Neuronal stem cell (in vitro differentiated cells): Measurements from ENCODE around the gene ZNG1A.
A peak's percentile ranks its signal among the peaks of the same experiment; 100 is the strongest.
"Not testable (repeated sequence)": the region's sequence is repeated elsewhere in the genome, so short reads cannot be mapped to it uniquely, and the experiment has no call there.

Experiments used
- DNase-seq: peaks from one replicate; pipeline ENCODE4 v3.0.0-alpha.2; 2013; ENCODE audit warnings: low spot score
- H2AFZ ChIP-seq: one replicate; pipeline ENCODE4 v1.6.1; 2013; ENCODE audit warnings: mild to moderate bottlenecking, low read length, inconsistent platforms
- H2AK5ac ChIP-seq: 2 replicates; pipeline ENCODE4 v1.6.1; 2013; ENCODE audit warnings: low read depth, mild to moderate bottlenecking, inconsistent platforms, low read length, moderate library complexity, mixed read lengths
- H2BK120ac ChIP-seq: 2 replicates; pipeline ENCODE4 v1.6.1; 2013; ENCODE audit warnings: low read depth, mild to moderate bottlenecking, inconsistent platforms, low read length, moderate library complexity, mixed read lengths
- H2BK12ac ChIP-seq: one replicate; pipeline ENCODE4 v1.6.1; 2013; ENCODE audit warnings: low read length, inconsistent platforms
- H2BK15ac ChIP-seq: 2 replicates; pipeline ENCODE4 v1.6.1; 2013; ENCODE audit warnings: mild to moderate bottlenecking, low read length, inconsistent platforms, mixed read lengths
- H2BK5ac ChIP-seq: one replicate; pipeline ENCODE4 v1.6.1; 2013; ENCODE audit warnings: inconsistent platforms, mild to moderate bottlenecking, low read length, moderate library complexity
- H3K14ac ChIP-seq: one replicate; pipeline ENCODE4 v1.6.1; 2013; ENCODE audit warnings: low read length, inconsistent platforms
- H3K18ac ChIP-seq: 2 replicates; pipeline ENCODE4 v1.6.1; 2013; ENCODE audit warnings: low read length, inconsistent platforms
- H3K23ac ChIP-seq: 2 replicates; pipeline ENCODE4 v1.6.1; 2013; ENCODE audit warnings: low read depth, mild to moderate bottlenecking, mixed read lengths, low read length, inconsistent platforms; ENCODE audit not compliant: poor library complexity
- H3K27ac ChIP-seq: replicated peaks from 3 replicates; pipeline ENCODE4 v1.5.1; 2013; ENCODE audit warnings: low read length, inconsistent platforms
- H3K27me3 ChIP-seq, 3 experiments: 2 replicates each; pipeline ENCODE4 v1.6.1; 2013; ENCODE audit warnings: low read length in 3 of 3, mild to moderate bottlenecking in 2 of 3, inconsistent platforms in 1 of 3, low read depth in 1 of 3, mixed read lengths in 1 of 3, moderate library complexity in 1 of 3; ENCODE audit not compliant: control insufficient read depth in 3 of 3, insufficient read depth in 3 of 3
- H3K36me3 ChIP-seq, 2 donors: replicated peaks in 1 of 2; 2 replicates each; pipeline ENCODE4 v1.6.1; 2013; ENCODE audit warnings: low read length in 2 of 2; ENCODE audit not compliant: control insufficient read depth in 2 of 2, insufficient read depth in 2 of 2
- H3K4ac ChIP-seq: 2 replicates; pipeline ENCODE4 v1.6.1; 2013; ENCODE audit warnings: inconsistent platforms, mild to moderate bottlenecking, low read length, moderate library complexity
- H3K4me1 ChIP-seq, 2 donors: 1 replicate in 1 of 2; 2 replicates in 1 of 2; pipeline ENCODE4 v1.6.1; 2013; ENCODE audit warnings: low read length in 2 of 2, low read depth in 1 of 2; ENCODE audit not compliant: control insufficient read depth in 2 of 2, insufficient read depth in 1 of 2
- H3K4me2 ChIP-seq: one replicate; pipeline ENCODE4 v1.6.1; 2013; ENCODE audit warnings: mild to moderate bottlenecking, low read length, inconsistent platforms; ENCODE audit not compliant: insufficient read depth, poor library complexity, severe bottlenecking
- H3K4me3 ChIP-seq, 2 donors: 2 replicates each; pipeline ENCODE4 v1.5.1; 2013; ENCODE audit warnings: low read length in 2 of 2, mild to moderate bottlenecking in 2 of 2, inconsistent platforms in 1 of 2, moderate library complexity in 1 of 2
- H3K79me1 ChIP-seq: one replicate; pipeline ENCODE4 v1.6.1; 2013; ENCODE audit warnings: low read depth, mild to moderate bottlenecking, inconsistent platforms, low read length, moderate library complexity
- H3K9ac ChIP-seq: one replicate; pipeline ENCODE4 v1.6.1; 2013; ENCODE audit warnings: mild to moderate bottlenecking, low read depth, low read length, inconsistent platforms; ENCODE audit not compliant: poor library complexity
- H3K9me3 ChIP-seq, 2 donors: replicated peaks in 1 of 2; 2 replicates each; pipeline versions ENCODE3 to v1.6.1; 2013; ENCODE audit warnings: low read length in 2 of 2, mild to moderate bottlenecking in 2 of 2, inconsistent platforms in 1 of 2, low read depth in 1 of 2, mixed read lengths in 1 of 2, moderate library complexity in 1 of 2; ENCODE audit not compliant: control insufficient read depth in 2 of 2, insufficient read depth in 1 of 2
- H4K8ac ChIP-seq: one replicate; pipeline ENCODE4 v1.6.1; 2013; ENCODE audit warnings: low read depth, mild to moderate bottlenecking, inconsistent platforms, low read length, moderate library complexity
- H4K91ac ChIP-seq: one replicate; pipeline ENCODE4 v1.6.1; 2013; ENCODE audit warnings: low read length, low read depth, mild to moderate bottlenecking, inconsistent platforms; ENCODE audit not compliant: poor library complexity
- WGBS, 2 donors: extraction: QIAGEN DNeasy Blood & Tissue Kit; methylation state at CpG; one replicate each; pipeline ENCODE4 v1.1.7; 2013; ENCODE audit warnings: missing lambda C conversion rate in 2 of 2, mixed read lengths in 1 of 2; ENCODE audit not compliant: insufficient read length in 2 of 2, insufficient replicate concordance in 1 of 2; ENCODE audit errors: extremely low coverage in 2 of 2; 5-methylcytosine and 5-hydroxymethylcytosine counted together

Gene ZNG1A

GRCh38 chr9:112589-113467 lies 66.0 kb downstream of the ZNG1A start:
- Histone ChIP-seq H3K4me2 (peak overlapping the region; percentile 69), H2AFZ (peak overlapping the region; percentile 80), H3K27me3 (peaks cover 13 to 70% (median 51%) of the 10 kb centered on the region in 3 experiments)
- H2AK5ac ChIP-seq, H3K4me1 ChIP-seq, H3K18ac ChIP-seq, H3K36me3 ChIP-seq, H3K23ac ChIP-seq, H3K4me3 ChIP-seq, H3K9ac ChIP-seq, H2BK15ac ChIP-seq, H3K27ac ChIP-seq, H3K14ac ChIP-seq, H2BK12ac ChIP-seq, H4K8ac ChIP-seq, H3K9me3 ChIP-seq, DNase-seq, H3K4ac ChIP-seq, H4K91ac ChIP-seq, H2BK5ac ChIP-seq, H2BK120ac ChIP-seq, H3K79me1 ChIP-seq: not testable (repeated sequence)
- no CpG with 5 or more reads among the region's 55 CpGs for WGBS, 2 donors

DNA sequence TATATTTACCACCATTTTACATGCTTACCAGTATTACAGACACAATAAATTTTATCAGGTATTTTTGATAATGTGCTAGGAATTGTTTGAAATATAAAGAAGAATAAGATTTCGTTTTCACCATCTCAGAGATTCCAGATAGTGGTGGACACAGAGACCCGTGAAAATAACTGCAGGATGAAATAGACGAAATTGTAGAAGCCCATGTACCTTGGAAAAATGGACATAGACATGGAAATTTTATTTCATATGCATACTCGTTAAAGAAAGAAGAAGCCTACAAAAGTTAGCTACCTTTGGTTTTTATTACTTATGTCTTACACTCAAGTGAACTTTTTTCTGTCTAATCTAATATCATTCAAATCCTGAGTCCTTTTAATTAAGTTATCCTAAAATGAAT lies 68.2 kb downstream of the ZNG1A start:
- not testable (repeated sequence) for H3K23ac ChIP-seq, H2BK120ac ChIP-seq, DNase-seq, H3K79me1 ChIP-seq, H3K4me2 ChIP-seq, H3K27ac ChIP-seq, H4K91ac ChIP-seq, H3K4me3 ChIP-seq, H3K36me3 ChIP-seq, H2AFZ ChIP-seq, H3K4me1 ChIP-seq, H2BK5ac ChIP-seq, H3K4ac ChIP-seq, H3K14ac ChIP-seq, H3K9me3 ChIP-seq, H2AK5ac ChIP-seq, H3K9ac ChIP-seq, H3K18ac ChIP-seq, H2BK15ac ChIP-seq, H2BK12ac ChIP-seq, H4K8ac ChIP-seq
- WGBS, 2 donors: no CpG with 5 or more reads among the region's 4 CpGs
- H3K27me3 ChIP-seq: peaks cover 13 to 59% (median 43%) of the 10 kb centered on the region in 3 experiments

- not testable (repeated sequence) for H2BK120ac ChIP-seq, H4K8ac ChIP-seq, H2AFZ ChIP-seq, H3K9ac ChIP-seq, H3K36me3 ChIP-seq, H3K27ac ChIP-seq, H3K4me3 ChIP-seq, H4K91ac ChIP-seq, H3K79me1 ChIP-seq, DNase-seq, H2BK12ac ChIP-seq, H3K4me2 ChIP-seq, H3K14ac ChIP-seq, H3K9me3 ChIP-seq, H2BK5ac ChIP-seq, H2AK5ac ChIP-seq, H3K4ac ChIP-seq, H3K4me1 ChIP-seq, H2BK15ac ChIP-seq, H3K23ac ChIP-seq, H3K18ac ChIP-seq
- peaks cover 8 to 51% (median 36%) of the 10 kb centered on the region in 3 experiments for H3K27me3 ChIP-seq
- WGBS, 2 donors: no CpG with 5 or more reads among the region's 8 CpGs
Observed at GRCh38 chr9:109540-109939, 69.3 kb downstream of the ZNG1A start.

DNA sequence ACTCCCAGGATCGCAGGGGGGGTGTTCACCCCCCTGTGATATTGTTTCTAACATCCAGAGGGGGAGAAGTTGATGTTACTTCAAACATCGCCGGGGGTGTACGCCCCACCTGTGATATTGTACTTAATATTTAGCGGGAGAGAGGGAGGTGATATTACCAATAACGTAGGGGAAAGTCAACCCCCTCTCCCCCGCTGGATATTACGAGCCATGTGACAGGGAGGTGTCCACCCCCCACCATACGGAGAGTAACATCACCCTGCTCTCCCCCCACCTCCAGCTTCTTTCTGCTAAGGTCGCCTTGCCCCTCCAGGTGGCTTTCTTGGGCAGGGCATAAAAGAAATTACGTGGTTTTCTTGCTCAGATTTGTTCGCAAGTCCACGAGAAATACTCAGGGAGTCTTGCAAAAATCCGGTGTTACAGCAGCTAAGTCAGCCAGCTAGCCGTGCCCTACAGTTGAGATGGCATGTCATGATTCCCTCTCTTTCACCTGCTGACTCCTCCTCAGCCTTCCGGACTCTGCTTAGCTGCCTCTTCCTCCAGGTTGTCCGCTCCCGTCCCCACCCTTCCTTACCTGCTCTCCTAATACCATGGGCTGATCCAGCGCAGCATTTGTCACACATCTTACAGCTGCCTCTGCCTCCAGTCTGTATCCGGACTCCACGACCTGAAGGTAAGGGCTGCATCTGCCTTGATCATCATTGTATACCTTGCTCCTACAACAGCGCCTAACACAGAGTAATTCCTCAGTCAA lies 69.9 kb downstream of the ZNG1A start:
- H3K4me1 ChIP-seq, H3K14ac ChIP-seq, H2BK120ac ChIP-seq, H2BK15ac ChIP-seq, H2AK5ac ChIP-seq, H3K9ac ChIP-seq, DNase-seq, H3K23ac ChIP-seq, H3K4ac ChIP-seq, H2BK5ac ChIP-seq, H3K4me3 ChIP-seq, H2AFZ ChIP-seq, H3K18ac ChIP-seq, H3K9me3 ChIP-seq, H4K91ac ChIP-seq, H4K8ac ChIP-seq, H3K79me1 ChIP-seq, H3K27ac ChIP-seq, H2BK12ac ChIP-seq, H3K4me2 ChIP-seq, H3K36me3 ChIP-seq: not testable (repeated sequence)
- peaks cover 6 to 48% (median 30%) of the 10 kb centered on the region in 3 experiments for H3K27me3 ChIP-seq
- WGBS, 2 donors: no CpG with 5 or more reads among the region's 22 CpGs
